ENCODE measurements around the gene STIP1. TPM values are rescaled to one million over a fixed set of nuclear protein-coding genes. Genes with fewer than 3 reads are reported as not detected.

The STIP1 gene
- total and polyA plus RNA-seq, 9 of the 15 experiments (the other 6 are each of a cell fraction or from before 2014, with no cell fraction given) = 58.1 to 465 (median 346) TPM

GRCh38 chr11:64185693-64186491, at the start of gene STIP1 (continued):
- no peak for TF ChIP-seq ETS2 (tag; IDR thresholded peaks at IDR 0.05; ENCODE audit: borderline replicate concordance, poor library complexity, severe bottlenecking)
- TF ChIP-seq ZNF347 (CRISPR knock-in tag; IDR thresholded peaks at IDR 0.05; ENCODE audit: low read depth) = no peak
- TF ChIP-seq RERE (CRISPR knock-in tag; IDR thresholded peaks at IDR 0.05; ENCODE audit: borderline replicate concordance) = no peak
- TF ChIP-seq PHF21A (IDR thresholded peaks at IDR 0.05; ENCODE audit: borderline replicate concordance, low read depth) = no peak
- TF ChIP-seq ZNF318 (IDR thresholded peaks at IDR 0.05; ENCODE audit: borderline replicate concordance in 1 of 2, low read depth in 1 of 2) = no peak
- TF ChIP-seq E2F6 (IDR thresholded peaks at IDR 0.05; ENCODE audit: borderline replicate concordance in 1 of 2, extremely low read depth in 1 of 2, insufficient read depth in 1 of 2, insufficient read length in 1 of 2, low read depth in 1 of 2, low read length in 1 of 2, poor library complexity in 1 of 2, severe bottlenecking in 1 of 2) = peak; percentile 73 to 76
- no peak for TF ChIP-seq SMAD1 (IDR thresholded peaks at IDR 0.05; ENCODE audit: low read depth, low read length, partially characterized antibody)
- no peak; the same call in 1 of the 2 replicates for TF ChIP-seq TEAD2 (tag; IDR thresholded peaks at IDR 0.05)
